Fibroblast of gingiva (primary cell): Measurements from ENCODE around the gene UGT1A9.
A peak's percentile ranks its signal among the peaks of the same experiment; 100 is the strongest.
"Not testable (repeated sequence)": the region's sequence is repeated elsewhere in the genome, so short reads cannot be mapped to it uniquely, and the experiment has no call there.

Experiments
- DNase-seq: peaks from one replicate; pipeline ENCODE4 v3.0.0-alpha.2; 2011; ENCODE audit warnings: low read depth

Gene UGT1A9

GRCh38 chr2:233680361-233681045 lies 8.8 kb downstream of the UGT1A9 start:
- no peak for DNase-seq

- no peak for DNase-seq
Measured at GRCh38 chr2:233681521-233682099, 9.9 kb downstream of the UGT1A9 start, which contains the start of gene UGT1A7. Gene UGT1A7, plus strand, starts transcription at chr2:233681901. Its CDS starts 37 bp downstream, at chr2:233681938.

- DNase-seq = no peak
Measured at GRCh38 chr2:233684640-233685039, 12.9 kb downstream of the UGT1A9 start.

GRCh38 chr2:233686928-233687327 lies 15.2 kb downstream of the UGT1A9 start:
- DNase-seq = no peak

- DNase-seq = no peak
Measured at GRCh38 chr2:233688341-233688740, 16.6 kb downstream of the UGT1A9 start.

- DNase-seq = no peak
Measured at GRCh38 chr2:233689031-233689430, 17.3 kb downstream of the UGT1A9 start.

GRCh38 chr2:233689501-233689900 lies 17.8 kb downstream of the UGT1A9 start:
- DNase-seq = no peak

GRCh38 chr2:233690444-233690843 lies 18.7 kb downstream of the UGT1A9 start:
- no peak for DNase-seq

GRCh38 chr2:233691443-233692433 lies 20.0 kb downstream of the UGT1A9 start:
- no peak for DNase-seq

GRCh38 chr2:233692648-233693047 lies 20.9 kb downstream of the UGT1A9 start, which contains the start of gene UGT1A6:
Gene UGT1A6, plus strand, starts transcription at chr2:233692890. Its CDS starts 115 bp downstream, at chr2:233693005.
- no peak for DNase-seq

- DNase-seq = no peak
Measured at GRCh38 chr2:233693963-233694362, 22.3 kb downstream of the UGT1A9 start.

GRCh38 chr2:233698740-233699139 lies 27.0 kb downstream of the UGT1A9 start:
- DNase-seq = no peak

- no peak for DNase-seq
Measured at GRCh38 chr2:233699424-233700027, 27.8 kb downstream of the UGT1A9 start.

- no peak for DNase-seq
Measured at GRCh38 chr2:233700028-233700635, 28.4 kb downstream of the UGT1A9 start.

- not testable (repeated sequence) for DNase-seq
Measured at GRCh38 chr2:233700842-233701241, 29.1 kb downstream of the UGT1A9 start.

- DNase-seq = no peak
Measured at GRCh38 chr2:233702238-233702637, 30.5 kb downstream of the UGT1A9 start.

- no peak for DNase-seq
Measured at GRCh38 chr2:233705911-233706506, 34.3 kb downstream of the UGT1A9 start.

GRCh38 chr2:233706720-233707119 lies 35.0 kb downstream of the UGT1A9 start:
- peak; percentile 8 for DNase-seq

GRCh38 chr2:233707940-233708644 lies 36.4 kb downstream of the UGT1A9 start:
- DNase-seq = no peak

GRCh38 chr2:233708942-233709341 lies 37.2 kb downstream of the UGT1A9 start:
- no peak for DNase-seq
